GM21381 (cell line): ENCODE data around the gene SLC35F4.

Source experiments
- ATAC-seq: cut with Tn5 transposase; IDR thresholded peaks from one replicate; pipeline ENCODE4 v1.9.1; 2021; ENCODE audit warnings: mild to moderate bottlenecking, moderate library complexity; ENCODE audit not compliant: unreplicated experiment

The SLC35F4 gene

DNA sequence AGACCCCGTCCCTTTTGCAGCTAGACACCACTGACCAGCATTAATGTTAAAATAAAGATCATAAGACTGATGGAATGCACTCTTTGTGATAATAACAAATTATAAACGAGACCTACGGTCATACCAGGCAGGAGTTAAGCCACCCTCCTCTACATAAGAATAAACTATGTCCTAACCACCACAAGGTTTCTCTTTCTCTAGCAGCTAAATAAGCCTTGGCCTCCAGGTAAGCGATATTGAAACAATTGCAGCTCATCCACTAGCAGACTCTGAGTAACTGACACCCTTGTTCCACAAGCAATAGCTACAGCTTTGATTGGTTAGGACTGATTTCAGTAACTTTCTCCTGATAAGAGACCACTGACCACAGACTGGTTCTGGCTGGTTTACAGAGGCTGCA, 228.0 kb downstream of the SLC35F4 start:
- ATAC-seq, result no peak

DNA sequence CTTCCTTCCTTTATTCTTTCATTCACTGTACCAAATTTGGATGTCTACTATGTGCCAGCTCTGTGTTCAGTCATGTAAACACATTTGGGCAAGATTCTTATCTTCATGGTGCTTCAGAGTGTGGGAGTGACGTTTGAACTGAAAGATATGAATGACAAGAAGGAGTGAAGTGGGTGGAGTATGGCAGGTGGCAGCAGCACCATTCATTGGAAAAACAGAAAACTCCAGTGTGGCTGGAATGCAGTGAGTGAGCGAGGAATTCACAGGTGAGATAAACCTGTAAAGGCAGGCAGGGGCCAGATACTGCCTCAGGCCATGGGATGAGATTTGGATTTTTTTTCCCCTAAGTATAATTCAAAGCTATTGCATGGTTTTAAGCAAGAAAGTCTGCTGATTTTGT, 231.6 kb downstream of the SLC35F4 start:
- ATAC-seq, result no peak

DNA sequence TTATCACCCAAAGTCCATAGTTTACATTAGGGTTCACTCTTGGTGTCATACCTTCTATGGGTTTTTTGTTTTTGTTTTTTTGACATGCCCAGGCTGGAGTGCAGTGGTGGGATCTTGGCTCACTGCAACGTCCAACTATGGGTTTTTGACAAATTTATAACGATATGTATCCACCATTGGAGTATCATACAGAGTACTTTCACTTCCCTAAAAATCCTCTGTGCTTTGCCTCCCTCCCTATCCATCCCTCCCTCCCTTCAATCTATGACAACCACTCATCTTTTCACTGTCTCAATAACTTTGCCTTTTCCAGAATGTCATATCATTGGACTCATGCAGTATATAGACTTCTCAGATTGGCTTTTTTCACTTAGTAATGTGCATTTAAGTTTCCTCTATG, 233.2 kb downstream of the SLC35F4 start:
- ATAC-seq, result no peak

DNA sequence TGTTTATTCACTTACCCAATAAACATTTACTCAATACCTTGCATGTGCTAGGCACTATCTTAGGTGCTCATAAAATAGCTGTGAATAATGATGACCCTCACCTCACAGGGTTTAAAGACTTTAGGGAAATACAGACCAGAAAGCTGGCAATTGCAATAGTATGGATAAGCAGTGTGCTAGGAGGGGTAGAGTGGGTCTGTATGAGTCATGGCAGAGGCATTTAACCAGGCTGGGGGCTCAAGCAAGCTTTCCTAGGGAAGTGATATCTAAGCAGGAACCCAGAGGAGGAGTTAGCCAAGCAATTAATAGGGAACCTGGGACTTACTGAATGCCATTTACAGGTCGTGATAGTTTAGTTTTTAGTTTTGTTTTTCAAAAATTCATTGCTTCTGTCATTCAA, 248.4 kb downstream of the SLC35F4 start:
- no peak for ATAC-seq

DNA sequence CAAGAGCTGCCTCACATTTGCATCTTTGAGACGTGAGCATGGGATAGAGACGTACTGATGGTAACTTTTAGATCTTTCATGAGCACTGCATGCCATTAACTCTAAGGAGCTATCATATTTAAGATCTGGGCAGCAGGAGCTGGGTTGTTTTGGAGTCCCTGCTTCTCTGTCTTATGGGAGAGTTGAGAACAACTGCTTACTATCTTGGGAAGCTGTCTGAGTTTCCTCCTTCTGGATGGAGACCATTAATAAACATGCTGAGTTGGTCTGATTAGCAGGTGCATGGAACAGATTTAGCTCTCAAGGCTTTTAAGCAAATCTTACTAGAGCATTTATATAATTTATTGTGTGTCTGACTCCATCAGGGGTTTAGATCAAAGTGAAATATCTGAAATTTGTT, 252.9 kb downstream of the SLC35F4 start:
- no peak for ATAC-seq

DNA sequence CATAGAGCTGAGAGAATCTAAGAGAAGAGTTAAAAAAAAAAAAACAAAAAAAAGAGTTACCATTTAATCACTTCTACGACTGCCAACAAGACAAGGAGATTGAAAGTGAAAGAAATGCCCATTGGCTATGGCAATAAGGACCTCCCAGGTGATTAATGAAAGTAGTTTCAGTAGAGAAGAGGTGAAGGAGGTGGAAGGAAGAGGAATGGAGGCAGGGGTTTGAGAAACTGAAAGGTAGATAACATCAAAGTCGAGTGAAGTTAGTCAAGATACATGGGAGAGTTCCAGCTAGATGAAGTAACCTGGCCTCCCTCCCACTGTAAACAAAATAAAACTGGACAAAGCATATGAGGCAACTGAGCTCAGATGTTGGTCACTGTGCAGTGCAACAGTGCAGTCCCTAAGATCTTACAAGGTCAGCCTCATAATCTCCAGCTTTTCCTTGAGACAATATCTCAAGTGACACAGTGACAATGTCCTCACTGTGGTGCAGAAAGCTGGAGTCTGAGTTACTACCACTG, 254.3 kb downstream of the SLC35F4 start:
- no peak for ATAC-seq

DNA sequence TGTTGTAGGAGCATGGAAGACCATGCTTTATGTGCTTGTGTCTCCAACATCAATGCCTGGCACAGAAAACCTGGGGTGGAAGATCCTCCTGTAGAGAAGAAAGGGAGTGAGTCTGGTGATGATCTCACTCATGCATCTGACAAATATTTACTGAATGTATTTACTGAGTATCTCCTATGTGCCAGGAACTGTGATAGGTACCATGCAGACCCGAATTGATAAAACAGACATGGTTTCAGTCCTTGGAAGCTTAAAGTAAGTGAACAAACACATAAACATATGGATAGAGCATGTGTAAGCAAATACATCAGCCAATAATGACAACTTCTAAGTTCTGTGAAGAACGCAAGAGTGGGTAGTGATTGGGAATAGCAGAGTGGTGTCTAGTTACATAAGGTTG, 255.3 kb downstream of the SLC35F4 start:
- ATAC-seq, result no peak

DNA sequence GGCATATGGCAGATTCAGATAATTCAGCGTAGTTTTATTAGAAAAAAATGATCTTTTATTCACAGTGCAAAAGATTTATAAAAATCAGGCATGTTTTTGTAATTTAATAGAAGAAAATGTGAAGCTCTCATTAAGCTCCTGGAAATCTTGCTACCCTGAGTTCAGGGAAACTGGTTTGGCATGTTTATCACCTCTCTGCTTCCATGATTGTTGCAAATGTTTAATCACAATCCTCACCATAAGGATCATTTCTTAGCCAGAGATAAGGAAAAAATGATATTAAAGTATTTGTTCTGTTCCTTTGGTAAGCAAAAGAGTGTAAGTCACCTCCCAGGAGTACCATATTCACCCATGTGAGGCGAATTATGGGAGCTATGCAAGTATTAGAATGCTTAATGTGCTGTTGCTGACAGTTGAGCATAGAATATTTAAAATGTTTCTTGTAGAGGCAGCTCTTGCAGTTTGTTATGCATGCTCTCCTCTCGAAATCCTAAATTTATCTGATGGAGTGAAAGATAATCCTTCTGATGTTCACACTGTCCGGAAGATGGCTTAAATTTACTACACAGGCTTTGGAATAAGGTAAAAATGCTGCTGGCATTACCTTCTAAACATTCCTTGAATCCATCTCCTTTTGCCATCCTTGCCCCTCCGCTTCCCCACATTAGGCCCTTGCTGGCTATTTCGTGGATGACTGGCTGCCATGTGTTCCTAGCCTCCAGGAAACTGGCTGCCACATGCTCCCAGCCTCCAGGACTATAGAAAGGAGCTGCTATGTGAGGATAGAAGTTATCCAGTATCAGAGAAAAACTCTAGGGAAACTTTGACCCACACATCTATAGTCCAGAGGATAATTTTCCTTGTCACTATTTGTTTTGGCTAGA, 256.5 kb downstream of the SLC35F4 start:
- ATAC-seq, result no peak

DNA sequence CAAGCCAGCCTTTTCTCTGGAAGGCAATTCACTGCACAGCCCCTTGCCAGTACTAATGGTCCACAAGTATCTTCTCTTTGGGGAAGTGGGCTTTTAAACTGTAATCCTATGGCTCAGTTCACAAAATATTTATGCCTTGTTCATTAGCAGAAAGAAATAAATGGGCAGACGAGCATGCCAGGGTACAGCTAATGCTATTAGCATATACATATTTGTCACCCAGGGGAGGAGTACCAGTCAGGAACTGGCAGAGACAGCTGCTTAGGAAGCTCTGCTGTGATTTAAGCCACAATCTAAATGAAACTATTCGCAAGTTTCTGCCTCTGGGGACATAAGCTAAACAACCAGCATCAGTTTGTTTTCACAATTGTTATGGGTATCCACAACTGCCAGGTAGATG, 258.8 kb downstream of the SLC35F4 start:
- ATAC-seq, result no peak

DNA sequence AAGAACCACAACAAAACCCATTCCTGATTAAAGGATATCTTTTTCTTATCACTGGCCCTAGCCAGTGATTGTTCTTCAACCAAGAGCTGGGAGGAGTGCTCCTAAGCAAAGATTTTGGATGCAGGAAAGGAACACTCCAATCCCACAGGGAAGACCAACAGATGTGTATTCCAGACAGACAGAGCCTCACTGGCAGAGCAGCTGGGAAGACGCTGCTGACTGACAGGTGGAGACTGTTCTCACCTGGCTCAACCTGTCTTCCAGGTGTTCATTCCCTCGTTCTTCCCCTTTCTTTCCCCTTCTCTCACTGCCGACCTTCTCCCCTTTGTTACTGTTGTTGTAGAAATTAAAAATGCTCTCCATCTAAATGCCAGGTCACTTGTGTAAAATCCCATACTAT, 282.5 kb downstream of the SLC35F4 start:
- no peak for ATAC-seq

DNA sequence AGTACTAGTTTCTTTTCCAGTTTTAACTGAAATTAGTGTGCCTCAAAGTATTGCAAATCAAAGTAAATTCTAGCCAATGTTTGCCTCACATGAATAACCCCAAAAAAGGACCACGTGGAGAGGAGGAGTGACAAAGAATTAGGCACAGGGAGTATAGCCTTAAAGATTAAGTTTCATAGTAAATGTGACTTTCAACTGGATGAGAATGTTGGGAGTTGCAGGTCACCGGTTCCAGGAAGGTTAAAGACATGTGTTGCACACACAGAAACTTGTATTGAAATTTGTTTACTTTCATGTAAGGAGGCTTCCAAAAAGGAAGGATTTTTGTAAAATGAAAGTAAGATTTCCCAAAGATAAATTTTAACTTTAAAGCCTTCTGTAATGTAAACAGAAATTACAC, 283.1 kb downstream of the SLC35F4 start:
- ATAC-seq, result no peak

DNA sequence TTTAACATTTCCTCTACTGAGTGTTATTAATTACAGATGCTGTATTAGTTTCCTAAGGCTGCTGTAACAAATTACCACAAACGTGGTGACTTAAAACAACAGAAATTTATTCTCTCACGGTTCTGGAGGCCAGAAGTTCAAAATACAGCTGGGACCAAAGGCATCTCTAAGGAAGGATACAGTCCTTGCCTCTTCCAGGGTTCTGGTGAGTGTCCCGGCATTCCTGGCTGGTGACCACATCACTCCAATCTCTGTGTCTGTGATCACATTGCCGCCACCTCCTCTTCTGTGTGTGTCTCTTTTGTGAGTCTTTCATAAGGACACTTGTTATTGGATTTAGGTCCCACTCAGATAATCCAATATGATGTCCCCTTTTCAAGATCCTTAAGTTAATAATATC, 287.1 kb downstream of the SLC35F4 start:
- ATAC-seq, result no peak

DNA sequence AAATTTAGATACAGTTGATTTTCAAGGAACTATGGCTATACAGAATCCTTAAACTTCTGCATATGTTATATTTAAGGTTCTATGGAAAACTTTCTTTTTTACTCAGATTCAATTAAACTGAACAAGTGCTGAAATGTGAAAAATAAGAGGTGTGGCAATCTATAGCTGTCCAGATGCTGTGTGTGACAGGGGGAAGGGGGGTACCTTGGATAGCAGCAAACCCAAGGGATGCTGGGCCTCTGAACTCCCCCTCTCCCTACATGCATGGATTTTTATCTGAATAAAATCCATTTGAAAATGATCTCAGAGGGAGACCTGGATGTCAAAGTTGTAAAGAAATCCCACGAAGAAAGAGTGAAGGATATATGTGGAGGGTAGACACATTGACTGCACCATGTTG, 289.4 kb downstream of the SLC35F4 start:
- ATAC-seq, result no peak

DNA sequence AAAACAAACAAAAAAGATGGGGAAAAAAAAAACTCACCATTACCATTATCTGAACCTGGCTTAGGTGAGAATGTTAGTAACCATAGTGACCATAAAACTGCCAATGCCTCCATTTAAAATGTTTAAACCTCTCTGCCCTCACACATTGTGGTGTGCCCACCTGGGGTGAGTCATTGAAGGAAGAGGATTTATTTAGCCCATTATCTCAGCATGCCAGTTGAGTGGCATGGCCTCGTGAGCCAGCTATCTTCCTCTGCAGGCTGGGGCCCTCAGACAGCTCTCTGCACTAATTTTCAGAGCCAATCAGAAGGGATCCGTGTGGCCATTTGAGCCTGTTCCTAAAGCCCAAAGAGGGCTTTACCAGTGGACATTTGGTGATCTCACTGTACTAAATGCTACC, 290.4 kb downstream of the SLC35F4 start:
- ATAC-seq, result no peak

DNA sequence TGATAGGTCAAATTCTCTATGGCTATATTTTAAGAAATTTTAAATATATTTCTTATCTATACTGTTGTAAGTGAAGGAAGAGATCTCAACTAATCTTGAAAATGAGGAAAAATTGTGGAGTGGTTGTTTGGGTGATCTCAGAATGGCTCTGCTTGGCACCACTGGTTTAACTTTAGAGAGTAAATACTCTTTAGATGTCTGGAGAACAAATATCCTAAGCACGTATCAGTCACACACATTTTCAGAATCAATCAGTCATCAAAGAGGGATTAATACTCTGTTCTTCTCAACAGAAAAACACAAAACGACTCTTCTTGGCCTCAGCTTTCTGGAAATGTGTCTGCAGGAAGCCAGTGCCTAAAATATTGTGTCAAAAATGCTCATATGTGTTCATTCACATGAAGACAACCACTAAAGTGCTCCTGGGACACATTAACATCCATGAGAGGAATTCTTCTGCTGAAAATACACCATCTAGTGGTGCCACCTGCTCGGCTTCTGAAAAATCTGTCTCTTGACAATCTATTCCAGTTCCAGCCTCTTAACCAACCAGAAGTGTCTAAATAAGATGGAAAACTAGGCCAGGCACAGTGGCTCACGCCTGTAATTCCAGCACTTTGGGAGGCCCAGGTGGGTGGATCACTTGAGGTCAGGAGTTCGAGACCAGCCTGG, 291.1 kb downstream of the SLC35F4 start:
- no peak for ATAC-seq

DNA sequence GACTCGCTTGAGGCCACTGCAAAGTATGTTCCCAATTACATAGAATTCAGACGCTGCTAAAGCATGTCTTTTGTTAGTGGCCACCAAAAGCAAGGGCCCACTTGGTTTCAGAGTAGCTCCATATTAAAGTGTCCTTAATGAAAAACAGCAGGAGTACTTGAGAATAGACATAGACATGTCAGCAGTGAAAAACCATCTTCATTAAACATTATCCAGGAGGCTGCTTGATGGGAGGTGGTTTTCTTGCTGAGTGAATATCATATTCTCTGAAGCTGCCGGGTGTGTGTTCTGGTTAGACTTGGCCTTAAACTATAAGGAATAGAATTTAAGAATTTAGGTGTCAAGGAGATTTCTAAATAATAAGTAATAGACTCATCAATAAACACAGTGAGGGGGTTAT, 292.7 kb downstream of the SLC35F4 start:
- ATAC-seq, result no peak

DNA sequence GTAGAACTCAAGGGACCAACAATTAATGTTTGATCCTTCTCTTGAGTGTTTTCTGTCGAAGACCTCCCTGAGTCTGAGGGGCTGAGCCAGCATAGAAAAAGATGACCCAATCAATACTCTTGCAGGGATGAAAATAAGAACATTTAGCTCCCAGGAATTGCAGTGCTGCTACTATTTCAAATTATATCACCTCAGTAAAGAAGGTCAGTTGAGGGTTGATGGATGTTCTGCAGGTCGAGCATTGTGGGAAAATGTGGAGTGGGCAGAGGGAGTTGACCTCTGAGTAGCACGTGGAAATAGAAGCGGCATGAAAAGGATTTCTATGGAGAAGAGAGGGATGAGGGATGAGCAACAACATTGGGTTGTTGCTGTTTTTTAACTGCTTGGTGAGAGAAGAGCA, 297.3 kb downstream of the SLC35F4 start:
- ATAC-seq, result no peak

DNA sequence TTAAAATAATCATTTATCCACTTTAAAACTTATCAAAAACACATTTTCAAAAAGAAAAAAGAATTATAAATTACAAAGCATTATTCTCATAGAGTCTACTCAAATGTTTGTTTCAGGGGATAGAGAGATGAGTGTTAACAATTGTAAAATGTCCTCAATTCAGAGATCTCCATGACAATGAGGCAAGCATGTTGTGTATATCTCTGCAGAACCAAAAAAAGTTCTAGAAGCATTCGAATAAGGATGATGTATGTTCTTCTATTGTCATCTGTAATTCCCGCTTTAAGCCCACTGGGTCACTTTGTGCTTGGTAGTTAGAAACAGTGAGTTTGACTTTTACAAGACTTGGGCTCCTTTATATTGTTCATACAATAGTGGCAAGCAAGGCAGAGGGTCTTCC, 298.7 kb downstream of the SLC35F4 start:
- no peak for ATAC-seq

DNA sequence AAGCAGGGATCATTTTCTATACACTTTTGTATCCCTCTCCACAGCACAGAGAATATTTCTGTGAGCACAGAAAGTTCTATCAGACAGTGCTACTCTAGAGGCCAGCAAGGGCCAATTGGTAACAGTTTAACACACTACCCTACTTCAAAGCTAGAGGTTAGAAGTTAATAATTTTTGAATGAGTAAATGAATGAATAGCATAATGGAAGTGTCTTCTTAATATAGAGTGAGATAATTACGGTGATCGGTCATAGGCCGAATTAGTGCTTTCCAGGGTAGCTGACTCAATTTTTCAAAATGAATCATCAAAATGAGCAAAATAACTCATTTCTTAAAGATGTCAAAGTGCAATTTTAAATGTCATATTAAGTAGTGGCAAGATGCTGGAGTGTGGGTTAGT, 305.2 kb downstream of the SLC35F4 start:
- peak; percentile 88 for ATAC-seq

DNA sequence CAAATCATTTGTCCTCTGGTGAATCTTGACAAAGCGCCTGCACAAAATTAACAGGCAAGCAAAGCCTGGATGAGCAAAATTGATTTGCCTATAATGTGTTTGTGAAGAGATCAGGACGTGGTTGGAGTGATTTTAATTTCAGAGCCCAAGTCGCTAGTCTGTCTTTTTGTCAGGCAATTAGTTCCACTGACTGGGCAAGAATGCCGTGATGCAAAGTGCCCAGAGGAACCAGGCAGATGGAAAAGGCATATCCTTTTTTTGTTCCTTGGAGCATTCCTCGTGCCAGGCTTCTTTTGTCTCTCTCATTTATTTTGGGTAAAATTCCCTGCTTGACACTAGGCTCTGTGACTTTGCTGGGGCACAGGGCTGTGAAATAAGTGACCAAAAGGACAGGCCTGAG, 306.3 kb downstream of the SLC35F4 start:
- ATAC-seq, result no peak

DNA sequence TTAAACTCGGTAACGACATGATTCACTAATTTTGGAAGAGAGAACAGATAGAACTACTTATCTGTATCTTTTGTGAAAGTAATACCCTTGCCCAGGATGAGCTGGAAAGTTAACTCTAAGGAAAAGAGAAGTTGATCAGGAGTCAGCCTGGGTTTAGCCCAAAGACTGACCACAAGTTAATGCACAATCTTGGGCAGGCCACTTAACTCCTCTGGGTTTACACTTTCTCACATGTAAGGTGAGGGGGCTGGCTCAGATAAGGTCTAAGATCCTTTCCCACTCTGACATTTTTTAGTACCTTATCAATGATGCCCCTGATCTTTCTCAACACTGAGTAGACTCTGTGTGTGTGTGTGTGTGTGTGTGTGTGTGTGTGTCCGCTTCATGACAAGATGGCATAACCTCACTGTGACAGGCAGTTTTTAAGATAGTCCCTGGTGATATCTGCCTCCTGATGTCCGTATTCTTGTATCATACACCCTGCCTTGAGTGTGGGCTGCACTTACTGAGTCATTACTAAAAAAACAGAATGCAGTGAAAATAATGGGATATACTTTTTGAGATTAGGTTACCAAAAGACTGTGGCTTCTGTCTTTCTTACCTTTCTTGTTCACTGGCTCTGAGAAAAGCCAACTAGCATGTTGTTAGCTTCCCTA, 316.0 kb downstream of the SLC35F4 start:
- ATAC-seq, result peak; percentile 71
